Endometrial microvascular endothelial cells (primary cell): ENCODE results near the gene STAC2. TPM values are rescaled to one million over a fixed set of nuclear protein-coding genes. Genes with fewer than 3 reads are reported as not detected.

Source experiments
- in situ Hi-C: cut with HindIII; loops from 2 replicates; pipeline ENCODE4 v1.10.0; 2017; ENCODE audit warnings: low sequenced_read_pairs, low pct_unique_long_range_greater_than_20kb; ENCODE audit errors: inconsistent ontology term
- total RNA-seq: library from RNA; depleted of rRNA; stranded (reverse); fragments of >200 nt; gene quantifications from one replicate; pipeline ENCODE4 v1.2.3, GENCODE V29; 2015; ENCODE audit errors: inconsistent ontology term

Gene STAC2
- total RNA-seq, 1 donor from 2014 or later, result not detected

- in situ Hi-C loops, result no loop called here
Observed at GRCh38 chr17:39194985-39195524, 30.7 kb downstream of the STAC2 start.

- in situ Hi-C loops, result no loop called here
Observed at GRCh38 chr17:39194089-39194984, 31.4 kb downstream of the STAC2 start.

DNA sequence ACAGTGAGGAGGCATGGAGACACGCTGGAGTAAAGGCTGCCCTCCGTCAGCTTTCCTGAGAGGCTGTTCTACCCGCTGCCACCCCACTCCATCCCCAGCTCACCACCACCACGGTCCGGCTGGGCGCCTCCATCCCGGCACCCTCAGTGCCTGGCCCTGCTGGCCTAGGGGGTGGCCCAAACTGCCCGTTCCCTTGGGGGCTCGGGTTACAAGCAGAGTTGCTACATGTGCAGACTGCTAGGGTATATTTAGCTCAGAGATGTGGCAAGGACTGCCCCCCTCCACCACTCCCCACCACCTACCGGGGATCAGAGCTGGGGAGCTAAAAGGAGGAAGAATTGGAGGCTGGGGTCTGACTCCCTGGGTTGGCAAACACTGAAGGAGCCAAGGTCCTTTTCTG, 32.4 kb downstream of the STAC2 start:
- in situ Hi-C loops, result no loop called here

DNA sequence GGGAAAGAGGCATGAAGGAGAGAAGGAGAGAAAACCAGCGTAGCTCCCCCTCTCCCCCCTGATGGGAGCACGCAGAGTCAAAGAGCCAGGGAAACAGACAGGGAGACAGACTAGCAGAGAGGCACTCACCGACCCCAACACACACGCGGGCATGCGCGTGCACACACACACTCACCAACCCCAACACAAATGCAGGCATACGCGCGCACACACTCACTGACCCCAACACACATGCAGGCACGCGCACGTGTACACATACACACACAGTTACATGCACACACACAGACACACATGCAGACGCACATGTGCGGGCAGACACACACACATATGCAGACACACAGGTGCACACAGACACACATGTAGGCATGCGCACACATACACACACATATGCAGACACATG, 32.8 kb downstream of the STAC2 start:
- in situ Hi-C loops, result no loop called here

GRCh38 chr17:39191750-39192510, 33.8 kb downstream of the STAC2 start:
- in situ Hi-C loops, result no loop called here

- in situ Hi-C loops, result no loop called here
Observed at GRCh38 chr17:39187152-39187830, 38.5 kb downstream of the STAC2 start.

DNA sequence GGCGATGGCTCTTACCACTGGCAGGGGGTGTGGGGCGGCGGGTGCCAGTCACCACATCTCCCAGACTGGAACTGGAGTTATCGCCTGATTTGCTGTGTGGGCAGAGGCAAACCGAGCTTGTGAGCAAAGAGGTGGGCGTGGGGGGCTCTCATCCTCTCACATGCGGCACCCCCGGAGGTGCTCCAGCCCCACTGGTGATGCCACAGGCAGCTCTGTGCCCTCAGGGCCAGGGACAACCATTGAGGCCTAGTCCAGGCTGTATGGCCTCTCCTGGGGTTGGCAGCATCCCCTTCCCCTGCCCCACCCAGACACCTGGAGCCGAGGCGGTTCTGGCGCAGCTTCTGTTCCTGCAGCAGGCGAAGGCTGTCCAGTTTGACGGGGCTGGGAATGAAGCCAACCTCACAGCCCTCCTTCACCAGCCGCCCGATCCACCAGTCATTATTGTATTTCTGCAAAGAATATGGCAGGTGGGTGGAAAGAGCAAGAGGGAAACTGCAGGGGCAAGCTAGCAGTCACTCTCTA, 39.2 kb downstream of the STAC2 start:
- in situ Hi-C loops, result no loop called here

GRCh38 chr17:39183720-39184119, 42.0 kb downstream of the STAC2 start:
- in situ Hi-C loops, result no loop called here

GRCh38 chr17:39183045-39183444, 42.7 kb downstream of the STAC2 start:
- in situ Hi-C loops, result no loop called here

DNA sequence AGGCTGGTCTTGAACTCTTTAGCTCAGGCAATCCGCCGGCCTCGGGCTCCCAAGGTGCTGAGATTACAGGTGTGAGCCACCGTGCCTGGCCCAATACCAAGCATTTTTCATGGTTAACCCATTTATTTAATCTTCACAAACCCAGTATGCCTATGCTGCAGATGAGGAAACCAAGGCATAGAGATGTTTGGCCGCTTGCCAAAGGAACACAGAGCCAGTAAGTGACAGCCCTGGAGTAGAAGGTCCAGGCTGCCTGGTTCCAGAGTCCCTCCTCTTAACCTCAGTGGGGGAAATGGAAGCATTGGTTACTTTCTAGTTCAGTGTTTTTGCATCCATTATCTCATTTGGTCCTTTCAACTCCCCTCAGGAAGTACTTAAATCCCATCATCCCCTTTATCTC, 44.4 kb downstream of the STAC2 start:
- in situ Hi-C loops, result no loop called here

DNA sequence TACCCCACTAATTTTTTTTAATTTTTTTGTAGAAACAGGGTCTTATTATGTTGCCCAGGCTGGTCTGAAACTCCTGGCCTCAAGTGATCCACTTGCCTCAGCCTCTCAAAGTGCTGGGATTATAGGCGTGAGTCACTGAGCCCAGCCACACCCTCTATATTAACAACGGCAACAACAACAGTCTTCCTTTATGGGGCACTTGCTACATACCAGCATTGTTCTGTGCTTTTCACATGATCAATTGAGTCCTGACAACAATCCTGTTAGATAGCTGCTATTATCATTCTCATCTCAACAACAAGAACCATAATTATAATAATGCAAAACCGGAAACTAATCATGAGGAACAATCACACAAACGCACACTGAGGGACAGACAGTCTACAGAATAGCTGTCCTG, 47.2 kb downstream of the STAC2 start:
- in situ Hi-C loops, result no loop called here

GRCh38 chr17:39177256-39177655, 48.5 kb downstream of the STAC2 start:
- in situ Hi-C loops, result no loop called here

- in situ Hi-C loops, result no loop called here
Observed at GRCh38 chr17:39175695-39176093, 50.1 kb downstream of the STAC2 start.

- in situ Hi-C loops, result no loop called here
Observed at GRCh38 chr17:39174920-39175694, 50.6 kb downstream of the STAC2 start.

- in situ Hi-C loops, result no loop called here
Observed at GRCh38 chr17:39173526-39174274, 52.0 kb downstream of the STAC2 start.

- in situ Hi-C loops, result no loop called here
Observed at GRCh38 chr17:39173080-39173479, 52.7 kb downstream of the STAC2 start.

DNA sequence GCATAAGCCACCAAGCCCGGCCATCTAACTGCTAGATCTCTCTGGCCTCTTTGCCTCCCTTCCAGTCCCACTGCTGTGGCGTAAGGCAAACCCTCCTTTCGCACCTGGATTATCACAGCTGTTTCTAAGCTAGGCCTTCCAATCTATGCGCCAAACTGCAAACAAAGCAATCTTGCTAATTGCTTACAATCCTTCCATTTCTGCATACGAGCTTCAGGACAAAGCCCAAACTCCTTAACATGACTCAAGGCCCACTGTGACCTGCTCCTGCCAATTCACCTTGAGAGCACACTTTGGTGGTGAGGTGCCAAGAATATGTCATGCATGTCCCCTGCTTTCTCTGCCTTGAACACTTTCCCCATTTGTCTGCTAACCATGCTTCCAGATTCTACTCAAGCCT, 53.8 kb downstream of the STAC2 start:
- in situ Hi-C loops, result no loop called here

- in situ Hi-C loops, result no loop called here
Observed at GRCh38 chr17:39170558-39170957, 55.2 kb downstream of the STAC2 start.
